SK-N-SH (cell line): Measurements from ENCODE around the gene RAD51B. TPM values are rescaled to one million over a fixed set of nuclear protein-coding genes. Genes with fewer than 3 reads are reported as not detected.

Experiments
- CTCF ChIA-PET: fragments of 300-600, 350-600 bp; formaldehyde crosslinking; extraction: SDS; loops from one replicate; lab custom pipeline; 2021; lab: Yijun Ruan, JAX
- POLR2A ChIA-PET: fragments of 350-600 bp; sonication (Branson Sonifier 250); formaldehyde crosslinking; extraction: SDS; loops from one replicate; lab custom pipeline; 2020; ENCODE audit warnings: antibody characterized with exemption, inconsistent platforms; lab: Yijun Ruan, JAX
- DNase-seq: peaks from one replicate; pipeline ENCODE4 v3.0.0; 2012
- H2AFZ ChIP-seq: fragments of 200-600 bp; sonication (generic); 2 replicates; pipeline ENCODE4 v1.8.1; 2016; ENCODE audit warnings: antibody characterized with exemption, mild to moderate bottlenecking, low read depth
- H3F3A ChIP-seq: fragments of 200-600 bp; sonication (generic); replicated peaks from 2 replicates; pipeline ENCODE3; 2016; ENCODE audit warnings: antibody characterized with exemption, mild to moderate bottlenecking; ENCODE audit not compliant: insufficient read depth
- H3K27ac ChIP-seq, 2 experiments: fragments of 200-500 bp in 1 of 2; fragments of 200-600 bp in 1 of 2; sonication (Bioruptor generic) in 1 of 2; sonication (generic), shearing (Covaris generic) in 1 of 2; 2 replicates each; pipeline versions ENCODE4 v1.5.1 to v1.6.1; 2014 to 2016; ENCODE audit warnings: low read depth in 2 of 2, inconsistent platforms in 1 of 2, low read length in 1 of 2, mild to moderate bottlenecking in 1 of 2, mixed read lengths in 1 of 2
- H3K27me3 ChIP-seq: fragments of 200-600 bp; sonication (generic), shearing (Covaris generic); 2 replicates; pipeline ENCODE4 v1.6.1; 2016; ENCODE audit warnings: mixed run types; ENCODE audit not compliant: insufficient read depth
- H3K36me3 ChIP-seq, 2 experiments: fragments of 200-500 bp in 1 of 2; fragments of 200-600 bp in 1 of 2; sonication (Bioruptor generic) in 1 of 2; sonication (generic) in 1 of 2; replicated peaks in 1 of 2; 2 replicates each; pipeline versions ENCODE3 to v1.5.1; 2014 to 2016; ENCODE audit warnings: low read length in 1 of 2, mild to moderate bottlenecking in 1 of 2; ENCODE audit not compliant: insufficient read depth in 2 of 2, control insufficient read depth in 1 of 2
- H3K4me1 ChIP-seq, 2 experiments: fragments of 200-500 bp in 1 of 2; fragments of 200-600 bp in 1 of 2; sonication (Bioruptor generic) in 1 of 2; sonication (generic), shearing (Covaris generic) in 1 of 2; 2 replicates each; pipeline versions ENCODE4 v1.5.1 to v1.6.1; 2014 to 2016; ENCODE audit warnings: low read depth in 1 of 2, low read length in 1 of 2, mixed run types in 1 of 2; ENCODE audit not compliant: insufficient read depth in 2 of 2, control insufficient read depth in 1 of 2
- H3K4me2 ChIP-seq: fragments of 200-600 bp; sonication (generic), shearing (Covaris generic); 2 replicates; pipeline ENCODE4 v1.6.1; 2017; ENCODE audit warnings: mixed run types
- H3K4me3 ChIP-seq, 2 experiments: fragments of 200-500 bp in 1 of 2; fragments of 200-600 bp in 1 of 2; sonication (Bioruptor generic) in 1 of 2; sonication (generic), shearing (Covaris generic) in 1 of 2; 2 replicates each; pipeline versions ENCODE4 v1.5.1 to v1.8.1; 2014 to 2016; ENCODE audit warnings: low read depth in 2 of 2, inconsistent platforms in 1 of 2, low read length in 1 of 2, mild to moderate bottlenecking in 1 of 2, mixed read lengths in 1 of 2, moderate library complexity in 1 of 2
- H3K79me2 ChIP-seq: fragments of 200-600 bp; sonication (generic); 2 replicates; pipeline ENCODE4 v1.8.1; 2017; ENCODE audit warnings: mild to moderate bottlenecking; ENCODE audit not compliant: insufficient read depth
- H3K9ac ChIP-seq: fragments of 200-600 bp; sonication (generic); 2 replicates; pipeline ENCODE4 v1.6.1; 2017; ENCODE audit warnings: mixed run types
- H3K9me2 ChIP-seq: fragments of 200-600 bp; sonication (generic); 2 replicates; pipeline ENCODE4 v1.6.1; 2017; ENCODE audit warnings: mixed run types
- H3K9me3 ChIP-seq: fragments of 200-600 bp; sonication (generic); 2 replicates; pipeline ENCODE4 v1.6.1; 2017; ENCODE audit warnings: mixed run types, mild to moderate bottlenecking, moderate library complexity
- H4K20me1 ChIP-seq: fragments of 200-600 bp; sonication (generic); 2 replicates; pipeline ENCODE4 v1.6.1; 2017; ENCODE audit warnings: mild to moderate bottlenecking, mixed run types; ENCODE audit not compliant: insufficient read depth
- EZH2phosphoT487 ChIP-seq: fragments of 200-600 bp; sonication (generic); IDR thresholded peaks from 2 replicates; pipeline ENCODE4 v1.6.1; 2017; ENCODE audit warnings: low read depth, mixed run types, mild to moderate bottlenecking, antibody characterized with exemption, moderate library complexity, borderline replicate concordance
- FOXM1 ChIP-seq: IDR thresholded peaks from 2 replicates; pipeline ENCODE4 v1.4.0; 2012; ENCODE audit warnings: low read depth, mild to moderate bottlenecking
- GATA2 ChIP-seq: sonication (generic); formaldehyde crosslinking; IDR thresholded peaks from 2 replicates; pipeline ENCODE4 v1.5.0; 2020; ENCODE audit warnings: mild to moderate bottlenecking, missing genetic modification reagents
- MEF2A ChIP-seq: IDR thresholded peaks from 2 replicates; pipeline ENCODE4 v1.4.0; 2012; ENCODE audit warnings: low read depth, borderline replicate concordance
- MXI1 ChIP-seq: IDR thresholded peaks from 2 replicates; pipeline ENCODE4 v1.6.1; 2012; ENCODE audit warnings: mild to moderate bottlenecking, low read depth, low read length, improper control_type of control experiment
- POLR2AphosphoS5 ChIP-seq: IDR thresholded peaks from 2 replicates; pipeline ENCODE4 v1.6.1; 2012; ENCODE audit warnings: low read depth, low read length
- RCOR1 ChIP-seq: fragments of 150-350 bp; IDR thresholded peaks from 2 replicates; pipeline ENCODE4 v1.6.1; 2017; ENCODE audit warnings: antibody characterized with exemption, low read length
- SMC3 ChIP-seq: IDR thresholded peaks from 2 replicates; pipeline ENCODE4 v1.6.1; 2012; ENCODE audit warnings: low read depth, low read length, improper control_type of control experiment
- TEAD4 ChIP-seq: IDR thresholded peaks from 2 replicates; pipeline ENCODE4 v1.4.0; 2012; ENCODE audit warnings: mild to moderate bottlenecking, borderline replicate concordance; ENCODE audit not compliant: insufficient read depth
- WGBS: methylation state at CpG from one replicate; pipeline ENCODE4 v1.1.6; 2017; ENCODE audit warnings: low lambda C conversion rate; 5-methylcytosine and 5-hydroxymethylcytosine counted together
- polyA plus RNA-seq, 3 experiments: library from polyadenylated mRNA; depleted of rRNA; stranded (reverse); fragments of >200 nt; gene quantifications; 2 replicates each; pipeline ENCODE4 v1.2.3, GENCODE V29; 2012
- TF ChIP-seq, protein P1 (sequence below): IDR thresholded peaks from 2 replicates; pipeline ENCODE4 v1.6.1; 2012; ENCODE audit warnings: mild to moderate bottlenecking, low read depth, low read length, moderate library complexity
- TF ChIP-seq, protein P2 (sequence below): fragments of 150-350 bp; IDR thresholded peaks from 2 replicates; pipeline ENCODE4 v1.6.1; 2017; ENCODE audit warnings: antibody characterized with exemption, low read length, low read depth, borderline replicate concordance

The RAD51B gene
- polyA plus RNA-seq, 1 of the 3 experiments (the other 2 are of a cell fraction), result 6.0 TPM

DNA sequence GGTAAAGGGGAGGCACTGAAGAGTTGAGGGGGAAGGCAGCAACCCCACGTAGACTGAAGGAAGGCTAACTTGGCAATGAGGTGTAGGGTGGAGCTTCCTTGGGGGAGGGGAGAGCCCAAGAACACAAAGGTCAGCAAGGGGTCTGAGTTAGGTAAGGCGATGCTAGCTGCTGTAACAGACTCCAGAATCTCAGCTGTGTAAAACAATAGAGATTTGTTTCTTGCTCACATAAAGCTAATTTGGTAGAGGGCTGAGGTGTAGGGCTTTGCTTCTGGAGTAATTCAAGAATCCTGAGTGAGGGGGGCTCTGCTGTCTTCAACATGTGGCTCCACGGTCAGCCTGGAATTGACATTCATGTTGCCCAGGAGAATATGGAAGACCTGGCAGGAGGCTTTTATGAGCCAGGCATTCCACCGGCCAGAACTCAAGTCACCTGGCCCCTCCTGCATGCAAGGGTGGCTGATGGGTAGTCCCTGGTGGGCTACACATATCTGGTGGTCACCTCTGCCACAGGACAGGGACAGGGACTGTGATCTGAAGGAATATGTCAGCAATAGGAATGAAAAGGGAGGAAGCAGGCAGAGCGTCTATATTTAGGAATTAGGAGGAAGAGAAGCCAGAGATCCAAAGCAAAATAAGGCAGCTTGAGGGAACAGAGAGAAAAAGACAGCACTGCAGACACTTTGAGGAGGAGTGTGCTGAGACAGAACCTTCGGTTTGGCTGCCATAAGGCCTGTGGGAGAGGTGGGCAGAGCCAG is 819.6 kb downstream of the RAD51B start:
- H3K4me2 ChIP-seq, result no peak overlapping the region
- H3K27ac ChIP-seq, result no peak overlapping the region
- no peaks in the 10 kb centered on the region for H3K36me3 ChIP-seq
- H4K20me1 ChIP-seq, result no peaks in the 10 kb centered on the region
- H3K79me2 ChIP-seq, result no peaks in the 10 kb centered on the region
- H3F3A ChIP-seq, result no peaks in the 10 kb centered on the region
- peaks cover 17% of the 10 kb centered on the region; the same call in 1 of the 2 replicates for H3K9me3 ChIP-seq
- POLR2A ChIA-PET, result no interaction called here
- H3K4me3 ChIP-seq, result no peak overlapping the region
- no peaks in the 10 kb centered on the region for H3K27me3 ChIP-seq
- CTCF ChIA-PET, result interaction anchor here (1.2 kb wide), 1 partner anchor 10 kb away, joined by 4 read pairs; no protein-coding TSS in a partner anchor
- TF ChIP-seq EZH2phosphoT487 (no peak), RCOR1 (no peak), FOXM1 (no peak), SMC3 (no peak), POLR2AphosphoS5 (no peak), TEAD4 (no peak), GATA2 (CRISPR knock-in tag) (no peak), MXI1 (no peak), MEF2A (no peak)
- TF ChIP-seq, protein P1, sequence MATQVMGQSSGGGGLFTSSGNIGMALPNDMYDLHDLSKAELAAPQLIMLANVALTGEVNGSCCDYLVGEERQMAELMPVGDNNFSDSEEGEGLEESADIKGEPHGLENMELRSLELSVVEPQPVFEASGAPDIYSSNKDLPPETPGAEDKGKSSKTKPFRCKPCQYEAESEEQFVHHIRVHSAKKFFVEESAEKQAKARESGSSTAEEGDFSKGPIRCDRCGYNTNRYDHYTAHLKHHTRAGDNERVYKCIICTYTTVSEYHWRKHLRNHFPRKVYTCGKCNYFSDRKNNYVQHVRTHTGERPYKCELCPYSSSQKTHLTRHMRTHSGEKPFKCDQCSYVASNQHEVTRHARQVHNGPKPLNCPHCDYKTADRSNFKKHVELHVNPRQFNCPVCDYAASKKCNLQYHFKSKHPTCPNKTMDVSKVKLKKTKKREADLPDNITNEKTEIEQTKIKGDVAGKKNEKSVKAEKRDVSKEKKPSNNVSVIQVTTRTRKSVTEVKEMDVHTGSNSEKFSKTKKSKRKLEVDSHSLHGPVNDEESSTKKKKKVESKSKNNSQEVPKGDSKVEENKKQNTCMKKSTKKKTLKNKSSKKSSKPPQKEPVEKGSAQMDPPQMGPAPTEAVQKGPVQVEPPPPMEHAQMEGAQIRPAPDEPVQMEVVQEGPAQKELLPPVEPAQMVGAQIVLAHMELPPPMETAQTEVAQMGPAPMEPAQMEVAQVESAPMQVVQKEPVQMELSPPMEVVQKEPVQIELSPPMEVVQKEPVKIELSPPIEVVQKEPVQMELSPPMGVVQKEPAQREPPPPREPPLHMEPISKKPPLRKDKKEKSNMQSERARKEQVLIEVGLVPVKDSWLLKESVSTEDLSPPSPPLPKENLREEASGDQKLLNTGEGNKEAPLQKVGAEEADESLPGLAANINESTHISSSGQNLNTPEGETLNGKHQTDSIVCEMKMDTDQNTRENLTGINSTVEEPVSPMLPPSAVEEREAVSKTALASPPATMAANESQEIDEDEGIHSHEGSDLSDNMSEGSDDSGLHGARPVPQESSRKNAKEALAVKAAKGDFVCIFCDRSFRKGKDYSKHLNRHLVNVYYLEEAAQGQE, result no peak
- TF ChIP-seq, protein P2, sequence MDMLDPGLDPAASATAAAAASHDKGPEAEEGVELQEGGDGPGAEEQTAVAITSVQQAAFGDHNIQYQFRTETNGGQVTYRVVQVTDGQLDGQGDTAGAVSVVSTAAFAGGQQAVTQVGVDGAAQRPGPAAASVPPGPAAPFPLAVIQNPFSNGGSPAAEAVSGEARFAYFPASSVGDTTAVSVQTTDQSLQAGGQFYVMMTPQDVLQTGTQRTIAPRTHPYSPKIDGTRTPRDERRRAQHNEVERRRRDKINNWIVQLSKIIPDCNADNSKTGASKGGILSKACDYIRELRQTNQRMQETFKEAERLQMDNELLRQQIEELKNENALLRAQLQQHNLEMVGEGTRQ, result no peak
- no peak for DNase-seq
- peaks cover 0 to 11% of the 10 kb centered on the region in 2 experiments; a peak in 2 of 4 replicates for H3K4me1 ChIP-seq
- no peaks in the 10 kb centered on the region for H3K9me2 ChIP-seq
- no peak overlapping the region for H3K9ac ChIP-seq
- H2AFZ ChIP-seq, result no peak overlapping the region
- WGBS, result 82% methylated on average over 6 of the region's 6 CpGs
